CD4-positive, alpha-beta T cell treated with Interleukin-6 for 4 hours (primary cell): ENCODE results near the gene TMPRSS4.

Source experiments
- DNase-seq: peaks from one replicate; pipeline ENCODE4 v3.0.0-alpha.2; 2020; ENCODE audit warnings: mixed read lengths

TMPRSS4 gene

GRCh38 chr11:118157186-118157895 lies 80.5 kb downstream of the TMPRSS4 start:
- DNase-seq: no peak

- no peak for DNase-seq
Measured at GRCh38 chr11:118161786-118162185, 84.9 kb downstream of the TMPRSS4 start.

- no peak for DNase-seq
Measured at GRCh38 chr11:118162846-118163245, 86.0 kb downstream of the TMPRSS4 start.

- no peak for DNase-seq
Measured at GRCh38 chr11:118163494-118163893, 86.6 kb downstream of the TMPRSS4 start.

GRCh38 chr11:118164885-118165284 lies 88.0 kb downstream of the TMPRSS4 start:
- no peak for DNase-seq

GRCh38 chr11:118166641-118167040 lies 89.8 kb downstream of the TMPRSS4 start:
- DNase-seq: no peak

- DNase-seq: no peak
Measured at GRCh38 chr11:118167253-118167652, 90.4 kb downstream of the TMPRSS4 start.

GRCh38 chr11:118167906-118168305 lies 91.0 kb downstream of the TMPRSS4 start:
- DNase-seq: no peak

- no peak for DNase-seq
Measured at GRCh38 chr11:118168316-118168715, 91.4 kb downstream of the TMPRSS4 start.

- no peak for DNase-seq
Measured at GRCh38 chr11:118168751-118169150, 91.9 kb downstream of the TMPRSS4 start.

- no peak for DNase-seq
Measured at GRCh38 chr11:118169300-118170140, 92.6 kb downstream of the TMPRSS4 start.

GRCh38 chr11:118170231-118170630 lies 93.4 kb downstream of the TMPRSS4 start:
- no peak for DNase-seq

- no peak for DNase-seq
Measured at GRCh38 chr11:118170882-118171268, 94.0 kb downstream of the TMPRSS4 start.
